Colonic mucosa (tissue), 4 donors: ENCODE data around the gene PDE4D. TPM values are rescaled to one million over a fixed set of nuclear protein-coding genes. Genes with fewer than 3 reads are reported as not detected.

Source experiments
- DNase-seq: peaks from one replicate; pipeline ENCODE4 v3.0.0-alpha.2; 2020
- H3K27ac ChIP-seq: fragments of 200-600 bp; one replicate; pipeline ENCODE4 v1.8.0; 2021
- H3K27me3 ChIP-seq: fragments of 200-600 bp; one replicate; pipeline ENCODE4 v1.8.0; 2021
- H3K36me3 ChIP-seq: fragments of 200-600 bp; one replicate; pipeline ENCODE4 v1.8.0; 2021
- H3K4me1 ChIP-seq: fragments of 200-600 bp; one replicate; pipeline ENCODE4 v1.8.0; 2021; ENCODE audit warnings: mild to moderate bottlenecking
- H3K4me3 ChIP-seq: fragments of 200-600 bp; one replicate; pipeline ENCODE4 v1.8.0; 2021
- H3K9ac ChIP-seq, 2 donors: one replicate each; pipeline ENCODE4 v1.7.0; 2013; ENCODE audit warnings: control low read depth in 2 of 2, low read depth in 2 of 2, low read length in 2 of 2
- H3K9me3 ChIP-seq: fragments of 200-600 bp; one replicate; pipeline ENCODE4 v1.8.0; 2021
- CTCF ChIP-seq: fragments of 200-600 bp; IDR thresholded peaks from one replicate; pipeline ENCODE4 v1.8.0; 2022; ENCODE audit warnings: antibody characterized with exemption, mild to moderate bottlenecking
- intact Hi-C: fragments of 100-400 bp; cut with DNase I; formaldehyde crosslinking; loops from one replicate; pipeline ENCODE4 v1.14.1; 2022
- total RNA-seq, 2 donors: library from RNA; stranded (reverse); fragmentation: NEBNext Ultra II Directional in 1 of 2; extraction: Animal tissue kit (Norgen Biotek cat#: 25700) in 1 of 2; gene quantifications; one replicate each; pipeline ENCODE4 v1.2.1, GENCODE V29; 2021
- donor health status: healthy.
- donor health status: DM: no; HTN: no; CAD: no.
- donor health status: DM: no; HTN: no; CAD: no.

The PDE4D gene
- total RNA-seq, 2 donors from 2014 or later, result 23.1 to 53.7 TPM

- Histone ChIP-seq H3K9ac (no peak overlapping the region), H3K36me3 (no peaks in the 10 kb centered on the region), H3K27me3 (no peaks in the 10 kb centered on the region), H3K27ac (no peak overlapping the region), H3K4me1 (no peaks in the 10 kb centered on the region), H3K4me3 (no peak overlapping the region), H3K9me3 (no peaks in the 10 kb centered on the region)
- no peak for DNase-seq
- TF ChIP-seq CTCF, result no peak
- intact Hi-C loops, result no loop called here
Measured at GRCh38 chr5:59361454-59361853, 532.1 kb downstream of the PDE4D start.

- H3K27me3 ChIP-seq, result no peaks in the 10 kb centered on the region
- TF ChIP-seq CTCF, result no peak
- no peaks in the 10 kb centered on the region for H3K9me3 ChIP-seq
- no peak overlapping the region for H3K9ac ChIP-seq
- no peak overlapping the region for H3K4me3 ChIP-seq
- intact Hi-C loops, result no loop called here
- no peak for DNase-seq
- H3K27ac ChIP-seq, result no peak overlapping the region
- no peaks in the 10 kb centered on the region for H3K4me1 ChIP-seq
- H3K36me3 ChIP-seq, result no peaks in the 10 kb centered on the region
Measured at GRCh38 chr5:59360130-59360555, 533.4 kb downstream of the PDE4D start.

GRCh38 chr5:59358005-59358861 lies 535.3 kb downstream of the PDE4D start:
- DNase-seq, result peak; percentile 29
- H3K9ac ChIP-seq, result no peak overlapping the region

GRCh38 chr5:59357381-59357977 lies 536.0 kb downstream of the PDE4D start:
- Histone ChIP-seq H3K27ac (peak overlapping the region; percentile 41), H3K9ac (no peak overlapping the region), H3K4me3 (no peak overlapping the region), H3K27me3 (no peaks in the 10 kb centered on the region), H3K36me3 (no peaks in the 10 kb centered on the region), H3K9me3 (no peaks in the 10 kb centered on the region), H3K4me1 (no peaks in the 10 kb centered on the region)
- no peak for DNase-seq
- no peak for TF ChIP-seq CTCF
- intact Hi-C loops, result no loop called here

More at GRCh38 chr5:59358005-59358861, 535.3 kb downstream of the PDE4D start:
- TF ChIP-seq CTCF, result no peak
- peak overlapping the region; percentile 41 for H3K27ac ChIP-seq
- no peak overlapping the region for H3K4me3 ChIP-seq
- no peaks in the 10 kb centered on the region for H3K27me3 ChIP-seq
- H3K9me3 ChIP-seq, result no peaks in the 10 kb centered on the region
- H3K4me1 ChIP-seq, result no peaks in the 10 kb centered on the region
- no peaks in the 10 kb centered on the region for H3K36me3 ChIP-seq
- intact Hi-C loops, result no loop called here

GRCh38 chr5:59356813-59357380 lies 536.6 kb downstream of the PDE4D start:
- no peaks in the 10 kb centered on the region for H3K4me1 ChIP-seq
- H3K9ac ChIP-seq, result no peak overlapping the region

More at GRCh38 chr5:59356813-59357380, 536.6 kb downstream of the PDE4D start:
- DNase-seq, result no peak
- H3K27ac ChIP-seq, result peak overlapping the region; percentile 41
- H3K4me3 ChIP-seq, result no peak overlapping the region
- intact Hi-C loops, result no loop called here
- H3K36me3 ChIP-seq, result no peaks in the 10 kb centered on the region
- H3K27me3 ChIP-seq, result no peaks in the 10 kb centered on the region
- no peak for TF ChIP-seq CTCF
- no peaks in the 10 kb centered on the region for H3K9me3 ChIP-seq
